Hepatocyte (in vitro differentiated cells): ENCODE results near the gene TPCN2.

Experiments
- CTCF ChIP-seq: fragments of 200-600 bp; sonication (generic); IDR thresholded peaks from 2 replicates; pipeline ENCODE4 v1.5.1; 2016; ENCODE audit warnings: antibody characterized with exemption, mild to moderate bottlenecking; ENCODE audit not compliant: poor library complexity
- EZH2 ChIP-seq: fragments of 200-600 bp; sonication (generic); IDR thresholded peaks from 2 replicates; pipeline ENCODE4 v1.6.1; 2016; ENCODE audit warnings: antibody characterized with exemption, mild to moderate bottlenecking, borderline replicate concordance
- EZH2phosphoT487 ChIP-seq: fragments of 200-600 bp; sonication (generic); IDR thresholded peaks from one replicate; pipeline ENCODE4 v1.6.1; 2018; ENCODE audit warnings: antibody characterized with exemption, mild to moderate bottlenecking, low read depth, moderate library complexity; ENCODE audit not compliant: unreplicated experiment, severe bottlenecking

GRCh38 chr11:69027704-69028372, 20.9 kb upstream of the TPCN2 start:
- TF ChIP-seq EZH2: no peak
- TF ChIP-seq CTCF: no peak
- no peak for TF ChIP-seq EZH2phosphoT487
